Keratinocyte (primary cell): Measurements from ENCODE around the gene KICS2. TPM values are rescaled to one million over a fixed set of nuclear protein-coding genes. Genes with fewer than 3 reads are reported as not detected.

Experiments
- DNase-seq: peaks from one replicate; pipeline ENCODE4 v3.0.0-alpha.2; 2011; ENCODE audit warnings: low read depth, missing footprints, low spot score
- FAIRE-seq: peaks from 2 replicates; lab custom pipeline; 2011; peaks lifted over from hg19 to GRCh38; lab: Jason Lieb, UNC
- H2AFZ ChIP-seq: 2 replicates; pipeline ENCODE4 v1.6.0; 2012; ENCODE audit warnings: low read length, control low read depth, inconsistent platforms; ENCODE audit not compliant: control insufficient read depth
- H3K27ac ChIP-seq: 2 replicates; pipeline ENCODE4 v1.5.1; 2011; ENCODE audit warnings: low read length; ENCODE audit not compliant: control insufficient read depth, insufficient read depth
- H3K27me3 ChIP-seq: 3 replicates; pipeline ENCODE4 v1.6.0; 2011; ENCODE audit warnings: low read length; ENCODE audit not compliant: control insufficient read depth, insufficient read depth; ENCODE audit errors: extremely low read depth
- H3K36me3 ChIP-seq, 2 experiments: 2 replicates in 1 of 2; 3 replicates in 1 of 2; pipeline ENCODE4 v1.5.1; 2011; ENCODE audit warnings: low read length in 2 of 2, mild to moderate bottlenecking in 1 of 2; ENCODE audit not compliant: control insufficient read depth in 2 of 2, insufficient read depth in 2 of 2; ENCODE audit errors: extremely low read depth in 1 of 2
- H3K4me1 ChIP-seq: 3 replicates; pipeline ENCODE4 v1.5.1; 2011; ENCODE audit warnings: low read length; ENCODE audit not compliant: control insufficient read depth, insufficient read depth; ENCODE audit errors: extremely low read depth
- H3K4me2 ChIP-seq: 3 replicates; pipeline ENCODE4 v1.6.0; 2011; ENCODE audit warnings: low read depth, low read length; ENCODE audit not compliant: control insufficient read depth, insufficient read depth; ENCODE audit errors: extremely low read depth
- H3K4me3 ChIP-seq, 3 experiments: fragments of 200-600 bp in 1 of 3; sonication (generic) in 1 of 3; 2 replicates in 2 of 3; 3 replicates in 1 of 3; pipeline ENCODE4 v1.5.1; 2011 to 2016; ENCODE audit warnings: low read length in 3 of 3, mild to moderate bottlenecking in 3 of 3, control low read depth in 2 of 3, inconsistent platforms in 1 of 3, low read depth in 1 of 3, mixed read lengths in 1 of 3, mixed run types in 1 of 3, moderate library complexity in 1 of 3; ENCODE audit not compliant: control insufficient read depth in 2 of 3, insufficient read depth in 2 of 3; ENCODE audit errors: extremely low read depth in 1 of 3
- H3K79me2 ChIP-seq: 2 replicates; pipeline ENCODE4 v1.6.0; 2012; ENCODE audit warnings: low read length; ENCODE audit not compliant: control insufficient read depth, insufficient read depth
- H3K9ac ChIP-seq: 3 replicates; pipeline ENCODE4 v1.6.0; 2011; ENCODE audit warnings: low read length; ENCODE audit not compliant: control insufficient read depth, insufficient read depth; ENCODE audit errors: extremely low read depth
- H3K9me1 ChIP-seq: 3 replicates; pipeline ENCODE4 v1.6.0; 2011; ENCODE audit warnings: low read length; ENCODE audit not compliant: control insufficient read depth, insufficient read depth; ENCODE audit errors: extremely low read depth
- H3K9me3 ChIP-seq: 2 replicates; pipeline ENCODE4 v1.5.1; 2012; ENCODE audit warnings: low read depth, low read length; ENCODE audit not compliant: control insufficient read depth
- H4K20me1 ChIP-seq: 3 replicates; pipeline ENCODE4 v1.6.0; 2011; ENCODE audit warnings: low read length; ENCODE audit not compliant: control insufficient read depth, insufficient read depth; ENCODE audit errors: extremely low read depth
- CTCF ChIP-seq, 3 experiments: IDR thresholded peaks in 1 of 3; conservative IDR thresholded peaks in 1 of 3; optimal IDR thresholded peaks in 1 of 3; 2 replicates in 2 of 3; 3 replicates in 1 of 3; pipeline versions ENCODE3 to v1.5.1; 2011; ENCODE audit warnings: low read length in 3 of 3, mild to moderate bottlenecking in 3 of 3, moderate library complexity in 2 of 3, control low read depth in 1 of 3, inconsistent platforms in 1 of 3; ENCODE audit not compliant: insufficient read depth in 2 of 3; ENCODE audit errors: extremely low read depth in 1 of 3
- EZH2 ChIP-seq: IDR thresholded peaks from one replicate; pipeline ENCODE4 v1.6.1; 2012; ENCODE audit warnings: inconsistent platforms, mild to moderate bottlenecking, low read length, moderate library complexity
- dilution Hi-C: fragments of 300-500 bp; cut with MboI; formaldehyde crosslinking; loops from one replicate; pipeline ENCODE4 v1.7.0; 2020; ENCODE audit warnings: low sequenced_read_pairs; ENCODE audit not compliant: extremely low pct_ligation_motif_present
- polyA plus RNA-seq, 5 experiments: library from polyadenylated mRNA; depleted of rRNA in 3 of 5; stranded (reverse) in 3 of 5; stranded (forward) in 1 of 5; unstranded in 1 of 5; fragments of >200 nt; gene quantifications; 1 replicate in 1 of 5; 2 replicates in 3 of 5; 3 replicates in 1 of 5; pipeline versions ENCODE4 v1.2.1 to v1.2.3, GENCODE V29; 2011 to 2012; ENCODE audit warnings: missing spikeins in 2 of 5, low read depth in 1 of 5, low replicate concordance in 1 of 5

Gene KICS2
- polyA plus RNA-seq, 1 donor (not counting 4 experiments of a cell fraction or from before 2014, with no cell fraction given): 6.2 TPM

DNA sequence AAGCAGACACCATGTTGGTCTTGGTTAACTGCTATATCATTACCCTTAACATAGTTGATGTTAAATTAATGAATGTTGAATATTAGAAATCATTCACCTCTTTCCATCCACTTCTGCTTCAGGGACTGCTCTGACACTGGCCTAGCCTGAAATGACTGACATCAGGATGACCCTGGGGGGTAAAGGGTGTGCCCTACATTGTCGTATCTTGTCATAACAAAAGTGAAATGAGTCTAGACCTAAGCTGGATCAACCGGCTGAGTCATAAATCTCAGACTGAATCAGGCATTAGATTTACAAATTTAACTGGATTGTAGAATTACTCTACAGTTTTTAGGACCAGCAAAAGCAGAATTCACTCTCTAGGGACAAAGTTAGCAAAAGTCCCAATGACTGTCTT, 35.3 kb downstream of the KICS2 start:
- H3K4me3 ChIP-seq: peak overlapping the region in 2 of 3 experiments; percentile 46 to 55
- H3K79me2 ChIP-seq: no peaks in the 10 kb centered on the region
- peak overlapping the region; percentile 37 for H3K9ac ChIP-seq
- H4K20me1 ChIP-seq: no peaks in the 10 kb centered on the region
- no peaks in the 10 kb centered on the region for H3K36me3 ChIP-seq
- peak overlapping the region; percentile 92 for H3K27ac ChIP-seq
- dilution Hi-C loops: no loop called here
- FAIRE-seq: peak; percentile 64
- peak overlapping the region; percentile 96 for H3K4me2 ChIP-seq
- DNase-seq: no peak
- peaks cover 26% of the 10 kb centered on the region for H3K4me1 ChIP-seq
- peak overlapping the region; percentile 54 for H2AFZ ChIP-seq
- H3K27me3 ChIP-seq: no peaks in the 10 kb centered on the region
- TF ChIP-seq CTCF (optimal IDR thresholded peaks at IDR 0.05 in 1 of 3, IDR thresholded peaks at IDR 0.05 in 1 of 3, conservative IDR thresholded peaks at IDR 0.05 in 1 of 3; ENCODE audit: extremely low read depth in 1 of 3, insufficient read depth in 2 of 3, low read length in 3 of 3) (no peak), EZH2 (no peak)
- peaks cover 2% of the 10 kb centered on the region for H3K9me1 ChIP-seq
- H3K9me3 ChIP-seq: no peaks in the 10 kb centered on the region

GRCh38 chr12:64184216-64184615, 37.9 kb downstream of the KICS2 start:
- TF ChIP-seq EZH2 (no peak), CTCF (optimal IDR thresholded peaks at IDR 0.05 in 1 of 3, IDR thresholded peaks at IDR 0.05 in 1 of 3, conservative IDR thresholded peaks at IDR 0.05 in 1 of 3; ENCODE audit: extremely low read depth in 1 of 3, insufficient read depth in 2 of 3, low read length in 3 of 3) (no peak)
- Histone ChIP-seq H3K27ac (no peak overlapping the region), H3K27me3 (no peaks in the 10 kb centered on the region), H3K9ac (no peak overlapping the region), H3K4me3 (no peak overlapping the region), H3K36me3 (no peaks in the 10 kb centered on the region), H3K4me2 (no peak overlapping the region), H4K20me1 (no peaks in the 10 kb centered on the region), H3K9me1 (peaks cover 2% of the 10 kb centered on the region), H3K4me1 (peaks cover 40% of the 10 kb centered on the region), H3K79me2 (no peaks in the 10 kb centered on the region), H2AFZ (no peak overlapping the region), H3K9me3 (no peaks in the 10 kb centered on the region)
- dilution Hi-C loops: no loop called here
- DNase-seq (no peak), FAIRE-seq (no peak)
